NK-92 (cell line): Measurements from ENCODE around the gene TTC29.

ENCODE experiments used
- DNase-seq: peaks from one replicate; lab custom pipeline; 2025; ENCODE audit not compliant: unreplicated experiment; lab: John Stamatoyannopoulos, UW

TTC29 gene

GRCh38 chr4:146945556-146946374 is at the start of gene TTC29:
TSS of gene TTC29 (minus strand) at chr4:146945864. CDS start at chr4:146939895, 5,969 bp downstream.
- no peak for DNase-seq

- no peak for DNase-seq
Measured at GRCh38 chr4:146981651-146982050, 36.0 kb upstream of the TTC29 start.

GRCh38 chr4:146978641-146979040 is 33.0 kb upstream of the TTC29 start:
- DNase-seq = no peak

- no peak for DNase-seq
Measured at GRCh38 chr4:146976145-146976544, 30.5 kb upstream of the TTC29 start.

GRCh38 chr4:146975527-146975926 is 29.9 kb upstream of the TTC29 start:
- no peak for DNase-seq

- no peak for DNase-seq
Measured at GRCh38 chr4:146975036-146975435, 29.4 kb upstream of the TTC29 start.

GRCh38 chr4:146972036-146972435 is 26.4 kb upstream of the TTC29 start:
- no peak for DNase-seq

- no peak for DNase-seq
Measured at GRCh38 chr4:146969126-146969525, 23.5 kb upstream of the TTC29 start.

- no peak for DNase-seq
Measured at GRCh38 chr4:146960634-146961033, 15.0 kb upstream of the TTC29 start.

- DNase-seq = no peak
Measured at GRCh38 chr4:146959692-146960091, 14.0 kb upstream of the TTC29 start.

GRCh38 chr4:146957237-146957636 is 11.6 kb upstream of the TTC29 start:
- DNase-seq = no peak

- no peak for DNase-seq
Measured at GRCh38 chr4:146952896-146953295, 7.2 kb upstream of the TTC29 start.

GRCh38 chr4:146949559-146949958 is 3.9 kb upstream of the TTC29 start:
- DNase-seq = no peak

GRCh38 chr4:146943691-146944375 is 1.8 kb downstream of the TTC29 start:
- DNase-seq = no peak

GRCh38 chr4:146932116-146932515 is 13.5 kb downstream of the TTC29 start:
- no peak for DNase-seq

GRCh38 chr4:146930673-146931072 is 15.0 kb downstream of the TTC29 start:
- no peak for DNase-seq

GRCh38 chr4:146927695-146928094 is 18.0 kb downstream of the TTC29 start:
- no peak for DNase-seq

- no peak for DNase-seq
Measured at GRCh38 chr4:146916479-146917076, 29.1 kb downstream of the TTC29 start.

- no peak for DNase-seq
Measured at GRCh38 chr4:146915132-146915531, 30.5 kb downstream of the TTC29 start.

GRCh38 chr4:146900295-146900694 is 45.4 kb downstream of the TTC29 start:
- no peak for DNase-seq

- no peak for DNase-seq
Measured at GRCh38 chr4:146890301-146890700, 55.4 kb downstream of the TTC29 start.

- no peak for DNase-seq
Measured at GRCh38 chr4:146883070-146883469, 62.6 kb downstream of the TTC29 start.
